Measurements from ENCODE around the gene FAM20C. TPM values are rescaled to one million over a fixed set of nuclear protein-coding genes. Genes with fewer than 3 reads are reported as not detected.

Gene FAM20C
- total RNA-seq, 2 donors from 2014 or later, result 56.6 to 74.3 TPM

- intact Hi-C loops (cut with DNase I), result loop anchor here in 1 of 2 donors (1.0 kb wide), 1 partner anchor 22 kb away; no protein-coding TSS in a partner anchor
- DNase-seq (ENCODE audit: low spot score), result no peak
Measured at GRCh38 chr7:217781-218180, 25.4 kb downstream of the FAM20C start.

GRCh38 chr7:218316-218715 lies 25.9 kb downstream of the FAM20C start:
- no peak for DNase-seq (ENCODE audit: low spot score)
- intact Hi-C loops (cut with DNase I), result loop anchor here in 1 of 2 donors (1.0 kb wide), 1 partner anchor 23 kb away; no protein-coding TSS in a partner anchor

GRCh38 chr7:218896-219580 lies 26.7 kb downstream of the FAM20C start:
- intact Hi-C loops (cut with DNase I), result loop anchor here in 1 of 2 donors (1.0 kb wide), 1 partner anchor 24 kb away; no protein-coding TSS in a partner anchor
- peak; percentile 82 for DNase-seq (ENCODE audit: low spot score)

- intact Hi-C loops (cut with DNase I), result no loop called here
- no peak for DNase-seq (ENCODE audit: low spot score)
Measured at GRCh38 chr7:219581-220150, 27.3 kb downstream of the FAM20C start.

- intact Hi-C loops (cut with DNase I), result no loop called here
- no peak for DNase-seq (ENCODE audit: low spot score)
Measured at GRCh38 chr7:220151-220841, 27.9 kb downstream of the FAM20C start.

- no peak for DNase-seq (ENCODE audit: low spot score)
- intact Hi-C loops (cut with DNase I), result no loop called here
Measured at GRCh38 chr7:221978-222715, 29.8 kb downstream of the FAM20C start.

GRCh38 chr7:222716-223041 lies 30.3 kb downstream of the FAM20C start:
- DNase-seq (ENCODE audit: low spot score), result no peak
- intact Hi-C loops (cut with DNase I), result no loop called here

- no peak for DNase-seq (ENCODE audit: low spot score)
- intact Hi-C loops (cut with DNase I), result no loop called here
Measured at GRCh38 chr7:223118-223800, 30.9 kb downstream of the FAM20C start.

- DNase-seq (ENCODE audit: low spot score), result no peak
- intact Hi-C loops (cut with DNase I), result no loop called here
Measured at GRCh38 chr7:223861-224260, 31.5 kb downstream of the FAM20C start.

- intact Hi-C loops (cut with DNase I), result no loop called here
Measured at GRCh38 chr7:226281-226895, 34.0 kb downstream of the FAM20C start.

GRCh38 chr7:227926-228325 lies 35.6 kb downstream of the FAM20C start:
- DNase-seq (ENCODE audit: low spot score), result no peak
- intact Hi-C loops (cut with DNase I), result no loop called here

More at GRCh38 chr7:226281-226895, 34.0 kb downstream of the FAM20C start:
- DNase-seq (ENCODE audit: low spot score), result peak; percentile 83

GRCh38 chr7:228610-229009 lies 36.2 kb downstream of the FAM20C start:
- intact Hi-C loops (cut with DNase I), result no loop called here
- DNase-seq (ENCODE audit: low spot score), result no peak

GRCh38 chr7:229184-229964 lies 37.0 kb downstream of the FAM20C start:
- peak; percentile 96 for DNase-seq (ENCODE audit: low spot score)
- intact Hi-C loops (cut with DNase I), result no loop called here

- no peak for DNase-seq (ENCODE audit: low spot score)
- intact Hi-C loops (cut with DNase I), result no loop called here
Measured at GRCh38 chr7:230274-230673, 37.9 kb downstream of the FAM20C start.

- intact Hi-C loops (cut with DNase I), result no loop called here
- peak; percentile 81 for DNase-seq (ENCODE audit: low spot score)
Measured at GRCh38 chr7:231030-231857, 38.9 kb downstream of the FAM20C start.

- intact Hi-C loops (cut with DNase I), result no loop called here
- peak; percentile 80 for DNase-seq (ENCODE audit: low spot score)
Measured at GRCh38 chr7:231858-232246, 39.5 kb downstream of the FAM20C start.
